ENCODE measurements around the gene CADM1.

CADM1 gene

GRCh38 chr11:115220911-115221310, 283.3 kb downstream of the CADM1 start:
- H3K9me3 ChIP-seq (ENCODE audit: low read length) = peaks cover 3% of the 10 kb centered on the region
- no peaks in the 10 kb centered on the region for H3K27me3 ChIP-seq (ENCODE audit: insufficient read depth, low read length)

DNA sequence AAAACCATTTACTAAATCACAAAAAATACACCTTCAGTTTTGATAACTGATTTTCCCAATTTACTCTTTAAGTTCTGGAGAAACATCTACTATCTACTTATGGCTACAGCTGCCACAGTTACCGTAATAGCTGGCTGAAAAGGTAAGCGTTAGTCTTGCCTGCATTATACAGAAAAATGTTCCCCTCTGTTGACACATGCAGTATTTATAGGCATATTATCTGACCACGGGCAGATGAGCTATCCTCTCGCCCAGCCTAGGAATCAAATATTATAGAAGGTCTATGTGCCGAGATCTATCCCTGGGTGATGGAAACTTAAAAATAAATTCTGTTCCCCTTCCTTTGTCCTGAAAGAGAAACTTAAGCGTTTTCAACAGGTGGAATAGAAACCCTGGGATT, 283.8 kb downstream of the CADM1 start:
- no peak overlapping the region for H3K4me3 ChIP-seq (ENCODE audit: low read length)
- no peaks in the 10 kb centered on the region for H3K27me3 ChIP-seq (ENCODE audit: insufficient read depth, low read length)
- H3K9me3 ChIP-seq (ENCODE audit: low read length) = peaks cover 3% of the 10 kb centered on the region
- H3K4me1 ChIP-seq (ENCODE audit: insufficient read depth, low read length) = peaks cover 16% of the 10 kb centered on the region
- H3K36me3 ChIP-seq (ENCODE audit: insufficient read depth, low read length) = no peaks in the 10 kb centered on the region
- H2AFZ ChIP-seq (ENCODE audit: low read depth, low read length) = no peak overlapping the region

More at GRCh38 chr11:115220911-115221310, 283.3 kb downstream of the CADM1 start:
- Histone ChIP-seq H3K36me3 (ENCODE audit: insufficient read depth, low read length) (no peaks in the 10 kb centered on the region), H2AFZ (ENCODE audit: low read depth, low read length) (no peak overlapping the region), H3K4me1 (ENCODE audit: insufficient read depth, low read length) (peaks cover 16% of the 10 kb centered on the region), H3K4me3 (ENCODE audit: low read length) (no peak overlapping the region)

DNA sequence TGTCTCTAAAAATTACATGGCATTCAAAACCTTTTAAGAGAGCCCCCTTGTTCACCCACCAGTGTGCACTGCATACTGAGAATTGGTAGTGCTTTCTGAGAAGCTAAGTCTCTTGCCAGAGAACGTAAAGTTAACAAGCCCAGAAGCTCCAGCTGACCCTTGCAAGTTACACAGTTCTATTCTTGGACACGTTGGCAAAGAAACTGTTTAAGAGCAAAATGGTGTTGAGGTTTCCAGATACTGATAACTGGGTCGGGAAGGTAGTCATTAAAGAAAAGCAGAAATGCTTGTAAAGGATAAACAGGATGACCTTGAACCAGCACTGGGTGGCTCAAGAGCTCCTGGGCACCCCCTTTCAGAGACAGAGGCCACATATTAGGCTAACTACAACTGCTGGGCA, 284.8 kb downstream of the CADM1 start:
- Histone ChIP-seq H3K9me3 (ENCODE audit: low read length) (peaks cover 3% of the 10 kb centered on the region), H3K4me3 (ENCODE audit: low read length) (no peak overlapping the region), H3K27me3 (ENCODE audit: insufficient read depth, low read length) (no peaks in the 10 kb centered on the region), H2AFZ (ENCODE audit: low read depth, low read length) (no peak overlapping the region), H3K4me1 (ENCODE audit: insufficient read depth, low read length) (peaks cover 9% of the 10 kb centered on the region), H3K36me3 (ENCODE audit: insufficient read depth, low read length) (no peaks in the 10 kb centered on the region)

GRCh38 chr11:115217726-115218311, 286.4 kb downstream of the CADM1 start:
- no peaks in the 10 kb centered on the region for H3K27me3 ChIP-seq (ENCODE audit: insufficient read depth, low read length)
- no peaks in the 10 kb centered on the region for H3K4me1 ChIP-seq (ENCODE audit: insufficient read depth, low read length)
- H3K9me3 ChIP-seq (ENCODE audit: low read length) = peaks cover 3% of the 10 kb centered on the region
- no peaks in the 10 kb centered on the region for H3K36me3 ChIP-seq (ENCODE audit: insufficient read depth, low read length)
- no peak overlapping the region for H2AFZ ChIP-seq (ENCODE audit: low read depth, low read length)
- no peak overlapping the region for H3K4me3 ChIP-seq (ENCODE audit: low read length)

DNA sequence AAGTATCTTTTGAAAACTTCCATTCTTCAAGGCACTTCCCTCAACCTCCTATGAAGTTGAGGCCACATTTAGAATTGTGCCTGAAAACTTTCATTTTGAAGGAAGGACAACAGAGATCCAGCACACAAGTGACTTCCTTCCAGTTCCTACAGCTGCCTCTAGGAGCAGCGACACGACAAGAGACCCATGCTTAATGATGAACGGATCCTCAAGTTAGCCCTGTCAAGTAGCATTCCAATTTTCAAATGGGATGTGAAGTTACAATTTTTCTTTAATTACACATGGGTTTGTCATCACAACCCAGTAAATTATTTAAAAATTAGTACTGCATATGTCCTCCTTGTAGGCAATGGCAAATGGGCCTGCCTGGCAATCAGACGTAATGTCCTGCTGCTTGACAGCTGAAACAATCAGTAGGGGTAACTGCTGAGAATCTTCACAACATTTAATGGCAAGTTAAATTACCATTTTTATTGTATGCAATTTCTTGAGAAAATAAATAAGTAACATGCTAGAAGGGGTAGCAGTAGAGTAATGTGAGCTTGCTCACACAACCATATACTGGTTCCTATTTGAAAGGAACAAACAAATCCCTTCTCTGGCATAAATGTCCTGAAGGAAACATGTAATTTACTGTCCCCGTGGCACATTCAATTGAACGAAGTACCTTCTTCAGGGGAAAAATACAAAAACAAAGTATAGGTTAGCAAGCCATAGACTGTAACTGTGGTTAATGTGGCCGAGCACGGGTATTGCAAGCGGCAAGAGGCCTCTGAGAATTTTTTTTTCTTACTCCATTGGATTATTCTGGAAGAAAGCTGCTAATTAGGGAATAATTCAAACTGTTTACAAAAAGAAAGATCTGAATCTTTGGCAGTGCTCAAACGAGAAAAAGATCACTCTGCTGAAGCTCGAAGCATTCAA, 288.3 kb downstream of the CADM1 start:
- Histone ChIP-seq H2AFZ (ENCODE audit: low read depth, low read length) (no peak overlapping the region), H3K36me3 (ENCODE audit: insufficient read depth, low read length) (no peaks in the 10 kb centered on the region), H3K9me3 (ENCODE audit: low read length) (no peaks in the 10 kb centered on the region), H3K4me1 (ENCODE audit: insufficient read depth, low read length) (no peaks in the 10 kb centered on the region), H3K4me3 (ENCODE audit: low read length) (no peak overlapping the region), H3K27me3 (ENCODE audit: insufficient read depth, low read length) (no peaks in the 10 kb centered on the region)

DNA sequence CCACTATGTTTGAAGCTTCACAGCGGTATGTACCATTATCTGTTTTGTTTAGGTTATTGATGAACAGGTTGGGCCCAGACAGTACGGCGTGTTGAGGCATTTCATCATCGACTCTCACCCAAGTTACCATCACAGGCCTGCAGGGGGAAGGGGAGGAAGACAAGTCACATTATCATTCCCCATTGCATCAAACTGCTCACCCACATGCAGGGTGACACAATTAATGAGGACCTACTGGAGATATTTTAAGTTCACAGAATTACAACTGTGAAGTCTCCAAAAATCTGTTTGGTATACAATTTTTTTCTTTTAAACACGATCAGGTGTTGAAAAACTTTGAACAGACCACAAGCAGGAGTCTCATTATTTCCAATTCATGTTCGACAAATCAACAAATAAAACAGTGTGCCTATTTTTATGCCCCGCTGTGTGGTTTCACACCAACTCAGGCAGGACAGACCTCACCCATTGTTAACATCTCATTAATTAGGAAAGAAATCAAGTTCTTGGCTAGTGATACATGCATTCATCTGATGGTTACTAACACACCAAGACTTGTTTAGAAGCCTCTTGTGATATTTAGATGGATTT, 289.5 kb downstream of the CADM1 start:
- no peak overlapping the region for H2AFZ ChIP-seq (ENCODE audit: low read depth, low read length)
- H3K9me3 ChIP-seq (ENCODE audit: low read length) = no peaks in the 10 kb centered on the region
- H3K4me3 ChIP-seq (ENCODE audit: low read length) = no peak overlapping the region
- H3K36me3 ChIP-seq (ENCODE audit: insufficient read depth, low read length) = no peaks in the 10 kb centered on the region
- peaks cover 4% of the 10 kb centered on the region for H3K4me1 ChIP-seq (ENCODE audit: insufficient read depth, low read length)
- no peaks in the 10 kb centered on the region for H3K27me3 ChIP-seq (ENCODE audit: insufficient read depth, low read length)

DNA sequence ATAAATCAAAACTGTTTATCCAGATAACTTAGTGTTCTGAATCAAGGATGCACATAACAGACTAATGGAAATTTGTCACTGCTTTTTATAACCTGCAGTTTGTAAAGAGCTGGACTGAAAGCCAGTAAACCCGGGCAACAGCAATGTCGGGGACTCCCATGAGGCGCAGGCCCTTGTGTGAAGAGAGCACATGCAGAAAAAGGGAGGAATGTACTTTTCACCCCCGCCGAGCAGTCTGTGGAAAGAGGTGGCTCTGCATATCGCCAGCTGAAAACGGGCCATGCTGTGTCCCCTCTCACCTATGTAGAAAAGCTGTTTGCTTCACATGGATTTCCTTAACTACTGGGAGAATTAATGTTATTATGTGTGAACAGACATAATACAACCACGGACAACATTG, 291.2 kb downstream of the CADM1 start:
- H3K36me3 ChIP-seq (ENCODE audit: insufficient read depth, low read length) = no peaks in the 10 kb centered on the region
- no peak overlapping the region for H2AFZ ChIP-seq (ENCODE audit: low read depth, low read length)
- H3K9me3 ChIP-seq (ENCODE audit: low read length) = no peaks in the 10 kb centered on the region
- H3K27me3 ChIP-seq (ENCODE audit: insufficient read depth, low read length) = no peaks in the 10 kb centered on the region
- H3K4me1 ChIP-seq (ENCODE audit: insufficient read depth, low read length) = peaks cover 8% of the 10 kb centered on the region
- H3K4me3 ChIP-seq (ENCODE audit: low read length) = no peak overlapping the region

DNA sequence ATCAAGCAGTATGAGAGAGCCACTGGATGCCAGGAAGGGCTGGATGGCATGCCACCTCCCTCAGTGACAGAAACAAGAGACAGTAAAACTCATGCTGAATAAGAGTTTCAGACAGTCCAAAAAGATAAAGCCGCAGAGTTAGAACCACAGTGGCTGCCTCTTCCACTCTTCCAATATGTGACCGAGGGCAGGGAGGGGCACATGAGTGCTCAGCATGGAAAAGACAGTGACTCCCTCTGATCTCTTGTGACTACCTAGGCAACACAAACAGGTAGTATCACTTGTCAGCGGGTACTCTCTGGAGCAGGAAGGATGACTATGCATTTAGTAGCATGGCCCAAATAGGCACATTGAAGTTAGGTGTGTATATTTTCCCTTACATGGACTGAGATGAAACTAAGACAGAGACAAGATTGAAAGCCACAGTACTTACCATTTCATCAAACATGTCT, 295.4 kb downstream of the CADM1 start:
- Histone ChIP-seq H3K4me3 (ENCODE audit: low read length) (no peak overlapping the region), H3K27me3 (ENCODE audit: insufficient read depth, low read length) (no peaks in the 10 kb centered on the region), H3K36me3 (ENCODE audit: insufficient read depth, low read length) (no peaks in the 10 kb centered on the region), H3K4me1 (ENCODE audit: insufficient read depth, low read length) (peaks cover 12% of the 10 kb centered on the region), H3K9me3 (ENCODE audit: low read length) (no peaks in the 10 kb centered on the region), H2AFZ (ENCODE audit: low read depth, low read length) (no peak overlapping the region)

DNA sequence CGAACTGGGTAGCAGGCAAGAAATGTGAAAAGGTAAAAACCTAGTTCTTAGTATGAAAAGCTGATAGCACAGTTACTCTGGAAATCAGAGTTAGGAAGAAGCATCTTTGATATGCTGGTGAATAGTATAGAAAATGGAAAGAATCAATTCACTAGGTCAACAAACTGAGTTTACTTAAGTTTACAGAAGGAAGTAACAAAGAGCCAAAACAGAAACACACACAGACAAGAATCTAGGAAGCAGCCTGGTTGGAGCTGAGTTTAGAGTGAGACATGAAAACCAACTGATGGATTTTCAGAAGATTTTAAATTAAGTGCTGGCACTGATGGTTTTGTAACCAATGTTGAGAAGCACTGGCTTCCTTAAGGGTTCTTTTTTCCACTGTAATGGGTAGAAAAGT, 296.3 kb downstream of the CADM1 start:
- Histone ChIP-seq H3K9me3 (ENCODE audit: low read length) (no peaks in the 10 kb centered on the region), H3K27me3 (ENCODE audit: insufficient read depth, low read length) (no peaks in the 10 kb centered on the region), H2AFZ (ENCODE audit: low read depth, low read length) (no peak overlapping the region), H3K4me1 (ENCODE audit: insufficient read depth, low read length) (peaks cover 16% of the 10 kb centered on the region), H3K4me3 (ENCODE audit: low read length) (no peak overlapping the region), H3K36me3 (ENCODE audit: insufficient read depth, low read length) (no peaks in the 10 kb centered on the region)

DNA sequence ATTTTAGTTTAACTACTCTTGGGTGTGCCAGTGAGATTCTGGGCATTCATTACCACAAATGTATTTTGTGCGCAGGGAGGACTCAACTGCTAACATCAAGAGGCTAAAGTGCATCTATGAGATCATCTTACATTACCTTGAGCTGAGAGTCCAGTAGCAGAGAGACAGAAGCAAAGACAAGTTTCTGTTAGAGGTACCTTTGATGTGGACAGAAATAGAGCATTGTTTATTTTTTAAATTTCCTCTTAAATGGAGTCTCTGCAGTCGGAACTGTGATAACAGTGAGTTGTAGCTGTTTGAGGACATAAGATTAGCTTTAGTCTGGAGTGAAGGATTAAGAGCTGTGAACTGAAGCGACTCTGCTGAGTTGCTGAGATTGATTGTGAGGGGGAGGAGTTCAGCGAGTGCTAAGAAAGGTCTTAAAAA, 297.0 kb downstream of the CADM1 start:
- Histone ChIP-seq H3K4me1 (ENCODE audit: insufficient read depth, low read length) (peaks cover 16% of the 10 kb centered on the region), H3K9me3 (ENCODE audit: low read length) (no peaks in the 10 kb centered on the region), H3K27me3 (ENCODE audit: insufficient read depth, low read length) (no peaks in the 10 kb centered on the region), H3K36me3 (ENCODE audit: insufficient read depth, low read length) (no peaks in the 10 kb centered on the region), H3K4me3 (ENCODE audit: low read length) (no peak overlapping the region), H2AFZ (ENCODE audit: low read depth, low read length) (no peak overlapping the region)

DNA sequence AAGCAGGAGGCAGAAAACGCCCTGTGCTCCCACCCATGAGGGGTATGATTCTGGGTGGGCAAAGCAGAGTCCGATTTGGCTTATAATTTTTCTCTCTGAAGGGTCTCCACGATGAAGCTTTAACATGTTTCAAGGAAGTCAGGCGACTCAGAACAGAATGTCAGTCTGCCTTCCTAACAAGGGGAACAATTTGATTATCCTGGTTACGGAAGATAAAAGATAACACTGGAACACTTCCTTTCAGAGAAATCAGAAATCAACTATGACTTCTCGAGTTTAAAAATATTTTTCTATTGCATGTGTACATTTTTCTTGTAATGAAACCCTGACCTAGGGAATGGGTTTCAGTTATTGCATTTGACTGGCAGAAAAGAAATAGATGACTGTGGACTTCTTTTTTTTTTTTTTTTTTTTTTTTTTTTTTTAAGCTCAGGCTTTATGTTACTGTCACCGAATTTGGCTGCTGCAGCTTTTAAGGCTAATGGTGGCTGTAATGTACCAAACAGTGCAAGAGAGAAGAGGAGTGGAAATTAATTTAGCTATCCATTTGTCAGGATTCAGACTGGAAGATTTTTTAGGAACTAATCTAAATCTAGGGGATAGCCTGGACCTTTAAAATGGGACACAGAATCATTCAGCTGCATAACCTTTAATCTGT, 297.7 kb downstream of the CADM1 start:
- Histone ChIP-seq H2AFZ (ENCODE audit: low read depth, low read length) (no peak overlapping the region), H3K36me3 (ENCODE audit: insufficient read depth, low read length) (no peaks in the 10 kb centered on the region), H3K4me3 (ENCODE audit: low read length) (no peak overlapping the region), H3K9me3 (ENCODE audit: low read length) (no peaks in the 10 kb centered on the region), H3K27me3 (ENCODE audit: insufficient read depth, low read length) (no peaks in the 10 kb centered on the region), H3K4me1 (ENCODE audit: insufficient read depth, low read length) (peaks cover 16% of the 10 kb centered on the region)

GRCh38 chr11:115202900-115203552, 301.2 kb downstream of the CADM1 start:
- H3K9me3 ChIP-seq (ENCODE audit: low read length) = no peaks in the 10 kb centered on the region
- no peak overlapping the region for H3K4me3 ChIP-seq (ENCODE audit: low read length)
- no peaks in the 10 kb centered on the region for H3K27me3 ChIP-seq (ENCODE audit: insufficient read depth, low read length)
- no peaks in the 10 kb centered on the region for H3K36me3 ChIP-seq (ENCODE audit: insufficient read depth, low read length)
- peaks cover 8% of the 10 kb centered on the region for H3K4me1 ChIP-seq (ENCODE audit: insufficient read depth, low read length)
- H2AFZ ChIP-seq (ENCODE audit: low read depth, low read length) = no peak overlapping the region

Measured in neuron (in vitro differentiated cells).